SH-SY5Y (cell line): ENCODE results near the gene EFR3B.

Experiments
- GATA2 ChIP-seq: IDR thresholded peaks from 2 replicates; pipeline ENCODE4 v1.6.1; 2011; ENCODE audit warnings: mild to moderate bottlenecking, low read depth, low read length
- GATA3 ChIP-seq: IDR thresholded peaks from 2 replicates; pipeline ENCODE4 v1.6.1; 2011; ENCODE audit warnings: low read depth, mild to moderate bottlenecking, low read length, moderate library complexity

GRCh38 chr2:25090801-25091200, 48.9 kb downstream of the EFR3B start:
- TF ChIP-seq GATA3: no peak
- TF ChIP-seq GATA2: no peak
